Cerebellar nuclear complex (tissue), 1 donor: ENCODE data around the gene TMEM141.
"Not testable (repeated sequence)": the region's sequence is repeated elsewhere in the genome, so short reads cannot be mapped to it uniquely, and the experiment has no call there.

Experiments
- DNase-seq, 2 experiments: peaks; one replicate each; lab custom pipeline; 2025; lab: John Stamatoyannopoulos, UW

Gene TMEM141

DNA sequence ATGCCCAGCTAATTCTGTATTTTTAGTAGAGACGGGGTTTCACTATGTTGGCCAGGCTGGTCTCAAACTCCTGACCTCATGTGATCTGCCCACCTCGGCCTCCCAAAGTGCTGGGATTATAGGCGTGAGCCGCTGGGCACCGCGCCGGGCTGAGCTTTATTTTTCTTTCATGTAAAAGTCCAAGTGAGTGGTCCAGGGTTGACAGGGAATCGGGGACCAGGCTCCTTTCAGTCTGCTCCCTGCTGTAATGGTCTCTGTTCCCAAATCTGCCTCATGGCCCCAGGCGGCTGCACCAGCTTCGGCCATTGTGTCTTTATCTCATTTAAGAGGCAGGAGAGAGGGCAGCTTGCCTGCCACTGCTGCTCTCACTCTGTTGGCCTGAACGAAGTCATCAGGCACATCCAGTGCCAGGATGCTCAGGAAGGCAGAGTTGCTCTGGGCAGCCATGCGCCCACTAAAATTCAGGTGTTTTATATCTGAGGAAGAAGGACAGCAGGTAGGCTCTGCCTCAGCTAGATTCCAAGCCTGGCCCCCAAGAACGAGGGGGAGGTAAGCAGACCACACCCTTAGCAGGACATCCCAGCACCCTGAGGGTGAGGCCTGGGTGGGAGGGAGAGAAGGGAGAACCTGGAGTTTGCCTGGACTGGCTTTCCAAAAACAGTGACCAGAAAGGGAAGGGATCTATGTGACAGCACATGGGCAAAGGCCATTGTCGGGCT lies 3.3 kb downstream of the TMEM141 start:
- DNase-seq = no peak

DNA sequence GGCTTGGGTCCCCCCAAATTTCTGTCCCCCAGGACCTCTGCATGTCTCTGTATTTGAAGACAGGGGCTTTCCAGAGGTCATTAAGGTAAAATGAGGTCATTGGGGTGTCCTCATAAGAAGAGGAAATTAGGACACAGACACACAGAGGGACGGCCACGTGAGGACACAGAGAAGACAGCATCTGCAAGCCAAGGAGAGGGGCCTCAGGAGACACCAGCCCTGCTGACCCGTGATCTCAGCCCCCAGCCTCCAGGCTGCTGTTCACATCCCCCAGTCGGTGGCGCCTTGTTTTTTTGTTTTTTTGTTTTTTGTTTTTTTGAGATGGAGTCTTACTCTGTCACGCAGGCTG lies 3.8 kb downstream of the TMEM141 start:
- DNase-seq = no peak

DNA sequence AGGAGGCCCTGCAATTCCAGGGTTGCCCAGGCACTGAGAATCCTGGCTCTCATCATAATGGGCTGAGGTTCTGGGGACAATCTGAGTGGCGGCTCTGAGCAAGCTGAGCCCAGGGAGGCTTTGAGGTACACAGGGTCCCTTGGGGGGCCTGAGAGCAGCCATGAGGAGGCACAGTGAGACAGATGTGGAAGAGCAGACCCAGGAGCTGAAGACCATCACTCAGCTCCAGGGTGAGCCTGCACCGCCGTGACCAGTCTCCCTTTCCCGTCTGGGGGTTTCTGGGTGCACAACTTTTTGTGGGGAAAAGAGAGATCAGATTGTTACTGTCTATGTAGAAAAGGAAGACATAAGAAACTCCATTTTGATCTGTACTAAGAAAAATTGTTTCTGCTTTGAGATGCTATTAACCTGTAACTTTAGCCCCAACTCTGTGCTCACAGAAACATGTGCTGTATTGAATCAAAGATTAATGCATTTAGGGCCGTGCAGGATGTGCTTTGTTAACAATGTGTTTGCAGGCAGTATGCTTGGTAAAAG lies 5.2 kb downstream of the TMEM141 start, which contains the start of gene CCDC183:
Gene CCDC183, plus strand, starts transcription at position 101 of the 537 bp plus-strand sequence. Its CDS starts 60 bp downstream, at position 161.
- DNase-seq = no peak

DNA sequence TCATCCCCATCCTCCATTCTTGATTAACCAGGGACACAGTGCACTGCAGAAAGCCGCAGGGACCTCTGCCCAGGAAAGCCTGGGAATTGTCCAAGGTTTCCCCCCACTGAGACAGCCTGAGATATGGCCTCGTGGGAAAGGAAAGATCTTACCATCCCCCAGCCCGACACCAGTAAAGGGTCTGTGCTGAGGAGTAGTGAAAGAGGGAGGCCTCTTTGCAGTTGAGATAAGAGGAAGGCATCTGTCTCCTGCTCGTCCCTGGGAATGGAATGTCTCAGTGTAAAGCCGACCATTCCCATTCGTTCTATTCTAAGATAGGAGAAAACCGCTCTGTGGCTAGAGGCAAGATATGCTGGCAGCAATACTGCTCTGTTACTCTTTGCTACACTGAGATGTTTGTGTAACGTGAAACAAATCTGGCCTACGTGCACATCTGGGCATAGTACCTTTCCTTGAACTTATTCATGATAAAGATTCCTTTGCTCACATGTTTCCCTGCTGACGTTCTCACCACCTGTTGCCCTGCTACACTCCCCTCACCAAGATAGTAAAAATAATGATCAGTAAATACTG lies 5.7 kb downstream of the TMEM141 start:
- DNase-seq = not testable (repeated sequence)

DNA sequence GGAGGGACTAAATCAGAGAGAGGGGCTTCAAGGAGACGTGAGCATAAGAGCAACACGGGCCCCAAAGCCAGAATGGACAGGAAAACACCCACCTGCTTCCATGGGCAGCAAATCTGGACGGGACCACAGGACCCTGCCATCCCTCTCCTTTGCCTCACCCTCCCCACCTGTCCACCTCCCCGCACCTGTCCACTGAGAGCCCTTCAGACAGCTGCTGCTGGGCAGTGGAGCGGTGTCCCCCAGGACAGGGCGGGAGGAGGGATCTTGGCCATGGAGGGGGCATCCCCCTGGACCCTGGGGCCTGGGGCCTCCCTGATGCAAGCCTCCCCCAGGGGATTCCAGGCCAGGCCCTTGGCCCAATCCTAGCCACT lies 7.5 kb downstream of the TMEM141 start:
- no peak for DNase-seq

DNA sequence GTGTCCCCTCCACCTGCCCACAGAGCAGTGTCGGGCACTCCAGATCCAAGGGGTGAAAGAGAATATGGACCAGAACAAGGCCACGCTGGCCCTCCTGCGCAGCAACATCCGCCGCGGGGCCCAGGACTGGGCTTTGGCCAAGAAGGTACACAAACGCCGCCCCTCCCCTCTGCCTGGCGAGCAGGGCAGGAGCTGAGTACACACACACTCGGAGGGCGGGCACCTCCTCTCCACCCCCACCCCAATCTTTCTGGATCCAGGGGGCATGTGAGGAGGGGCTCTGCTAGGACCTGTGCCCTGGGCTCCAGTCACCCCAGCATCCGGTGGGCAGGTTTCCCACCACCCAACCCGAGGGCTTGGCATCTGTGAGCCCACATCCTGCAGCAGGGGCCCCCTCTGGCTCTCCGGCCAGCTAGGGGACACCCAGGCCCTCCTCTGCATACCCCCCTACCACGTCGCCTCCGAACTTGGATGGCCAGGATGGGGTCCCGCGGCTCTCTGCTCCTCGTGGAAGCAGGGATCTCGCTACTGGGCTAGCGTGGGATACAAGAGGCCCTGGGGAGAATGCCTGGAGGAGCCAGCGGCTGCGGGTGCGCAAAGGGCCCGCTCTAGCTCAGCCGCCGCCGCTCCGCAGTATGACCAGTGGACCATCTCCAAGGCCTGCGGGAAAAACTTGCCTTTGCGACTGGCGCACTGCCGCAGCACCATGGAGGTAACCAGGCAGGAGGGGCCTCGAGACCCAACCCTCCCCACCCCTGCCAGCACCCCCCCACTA lies 8.1 kb downstream of the TMEM141 start:
- DNase-seq = no peak

DNA sequence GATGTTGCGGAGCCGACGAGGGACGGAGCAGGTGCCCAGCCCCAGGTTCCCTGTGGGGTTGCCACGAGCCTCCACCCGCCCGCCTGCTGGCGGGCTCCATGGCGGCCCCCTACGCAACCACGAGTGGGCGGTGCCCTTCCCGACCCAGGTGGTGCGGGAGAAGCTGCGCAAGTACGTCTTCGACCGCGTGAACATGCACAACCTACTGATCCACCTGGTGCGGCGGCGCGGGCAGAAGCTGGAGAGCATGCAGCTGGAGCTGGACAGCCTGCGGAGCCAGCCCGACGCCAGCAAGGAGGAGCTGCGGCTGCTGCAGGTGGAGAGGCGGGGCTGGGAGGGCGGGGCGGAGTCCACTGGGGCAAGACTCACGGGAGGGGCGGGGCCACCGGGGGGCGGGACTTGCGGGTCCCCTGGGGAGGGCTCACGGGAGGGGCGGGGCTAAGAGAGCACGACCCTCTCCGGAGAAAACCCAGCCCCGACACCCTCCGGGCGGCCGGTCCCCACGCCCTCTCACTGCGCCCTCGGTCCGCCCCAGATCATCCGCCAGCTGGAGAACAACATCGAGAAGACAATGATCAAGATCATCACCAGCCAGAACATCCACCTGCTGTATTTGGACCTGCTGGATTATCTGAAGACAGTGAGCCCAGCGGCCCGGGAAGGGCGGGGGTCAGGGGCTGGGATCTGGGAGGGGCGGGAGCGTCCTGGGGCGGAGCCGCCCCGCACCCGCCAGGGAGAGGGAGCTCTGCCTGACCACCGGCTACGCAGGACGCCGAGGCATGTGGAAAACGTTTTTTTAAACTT lies 8.9 kb downstream of the TMEM141 start:
- peak in 1 of 2 experiments; percentile 54 for DNase-seq

DNA sequence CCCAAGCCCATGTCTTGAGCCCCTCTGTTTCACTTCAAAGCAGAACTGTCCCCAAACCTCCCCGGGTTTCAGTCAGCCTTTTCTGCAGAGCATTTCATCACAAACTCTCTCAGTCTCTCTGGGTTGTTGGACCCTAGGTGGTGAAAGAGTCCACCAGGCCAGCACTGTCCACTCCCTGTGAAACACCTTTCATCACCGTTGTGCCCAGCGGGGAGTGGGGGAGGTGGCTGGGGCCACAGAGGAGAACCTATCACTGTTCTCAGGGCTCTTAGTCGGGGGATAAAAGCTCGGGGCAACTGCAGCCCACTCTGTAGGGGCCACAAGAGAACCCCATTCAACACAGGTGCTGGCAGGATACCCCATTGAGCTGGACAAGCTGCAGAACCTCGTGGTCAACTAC lies 11.2 kb downstream of the TMEM141 start:
- DNase-seq = no peak

DNA sequence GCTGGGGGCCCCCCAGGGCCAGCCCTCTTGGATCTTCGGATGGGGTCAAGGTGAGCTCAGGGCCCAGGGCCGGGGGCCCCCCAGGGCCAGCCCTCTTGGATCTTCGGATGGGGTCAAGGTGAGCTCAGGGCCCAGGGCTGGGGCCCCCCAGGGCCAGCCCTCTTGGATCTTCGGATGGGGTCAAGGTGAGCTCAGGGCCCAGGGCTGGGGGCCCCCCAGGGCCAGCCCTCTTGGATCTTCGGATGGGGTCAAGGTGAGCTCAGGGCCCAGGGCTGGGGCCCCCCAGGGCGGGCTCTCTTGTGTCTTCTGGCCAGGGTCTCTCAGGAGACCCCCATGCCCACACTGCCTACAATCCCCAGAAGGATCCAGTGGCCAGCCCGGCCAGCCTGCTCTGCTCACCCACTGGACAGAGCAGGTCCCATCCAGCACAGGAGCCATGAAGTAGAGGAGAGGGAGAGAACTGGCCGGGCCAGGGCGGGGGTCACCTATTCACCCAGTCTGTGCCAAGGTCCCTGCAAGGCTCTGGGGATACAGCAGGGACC lies 11.9 kb downstream of the TMEM141 start:
- not testable (repeated sequence) for DNase-seq

DNA sequence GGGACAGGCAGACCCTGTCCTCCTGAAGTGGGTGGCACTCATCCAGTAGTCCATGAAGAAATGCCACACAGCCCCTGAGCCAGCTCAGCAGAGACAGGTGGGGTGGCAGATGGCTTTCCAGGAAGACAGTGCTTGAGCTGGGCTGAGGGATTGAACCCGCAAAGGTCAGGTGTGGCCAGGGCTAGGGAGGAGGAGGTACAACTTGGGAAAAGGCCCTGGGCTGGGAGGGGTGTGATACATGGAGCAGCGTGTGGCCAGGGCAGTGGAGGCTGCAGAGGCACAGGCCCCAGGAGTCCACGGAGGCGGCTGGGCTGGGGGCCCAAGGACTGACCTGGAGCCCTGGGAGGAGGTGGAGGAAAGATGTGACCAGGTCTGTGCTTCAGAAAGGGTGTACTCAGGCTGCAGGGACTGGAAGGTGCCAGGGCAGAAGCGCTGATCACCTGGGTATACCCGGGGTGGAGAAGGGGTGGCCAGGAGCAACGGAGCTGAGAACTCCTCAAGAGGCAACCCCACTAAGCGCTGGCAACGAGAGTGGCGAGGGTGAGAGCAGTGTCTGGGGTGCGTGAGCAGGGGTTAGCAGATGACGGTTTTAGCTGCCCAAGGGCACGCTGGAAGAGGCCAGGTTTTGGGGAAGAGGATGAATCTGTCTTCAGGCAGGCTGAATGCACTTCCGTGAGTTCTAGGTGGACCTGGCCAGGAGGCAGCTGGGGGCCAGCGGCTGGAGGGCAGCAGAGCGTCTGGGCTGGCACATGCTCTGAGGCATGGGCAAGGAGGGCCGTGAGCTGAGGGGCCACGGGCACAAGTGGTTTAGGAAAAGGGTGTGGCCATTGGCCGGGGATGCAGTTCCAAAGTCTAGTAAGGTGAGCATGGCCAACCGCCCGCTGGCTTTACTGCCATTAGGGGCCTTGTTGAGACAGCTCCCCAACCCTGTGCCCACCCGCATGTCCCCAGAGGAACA lies 12.7 kb downstream of the TMEM141 start:
- no peak for DNase-seq

DNA sequence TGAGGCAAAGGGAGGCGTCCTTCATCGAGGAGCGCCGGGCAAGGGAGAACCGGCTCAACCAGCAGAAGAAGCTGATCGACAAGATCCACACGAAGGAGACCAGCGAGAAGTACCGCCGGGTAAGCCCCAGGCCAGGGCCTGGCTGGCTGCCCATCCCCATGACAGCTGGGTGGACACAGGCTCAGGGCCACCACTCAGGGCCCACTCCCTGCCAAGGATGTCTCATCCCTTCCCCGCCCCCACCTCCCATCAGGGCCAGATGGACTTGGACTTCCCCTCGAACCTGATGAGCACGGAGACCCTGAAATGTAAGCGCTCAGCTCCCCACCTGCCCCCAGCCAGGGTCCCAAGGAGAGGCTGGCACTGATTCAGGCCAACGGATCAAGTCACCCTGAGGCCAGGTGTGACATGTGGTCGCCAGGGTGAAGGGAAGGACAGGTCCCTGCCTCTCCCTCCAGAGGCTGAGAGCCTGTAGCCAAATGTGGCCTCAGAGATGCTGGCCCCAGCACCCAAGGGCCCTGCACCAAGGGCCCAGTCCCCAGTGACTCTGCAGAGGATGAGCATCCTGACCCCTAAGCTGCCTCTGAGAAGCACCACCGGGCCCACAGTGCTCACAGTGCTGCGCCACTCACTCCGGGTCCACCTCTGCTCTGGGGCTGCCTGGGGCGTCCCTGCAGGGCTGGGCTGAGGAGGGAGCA lies 13.5 kb downstream of the TMEM141 start:
- DNase-seq = no peak

DNA sequence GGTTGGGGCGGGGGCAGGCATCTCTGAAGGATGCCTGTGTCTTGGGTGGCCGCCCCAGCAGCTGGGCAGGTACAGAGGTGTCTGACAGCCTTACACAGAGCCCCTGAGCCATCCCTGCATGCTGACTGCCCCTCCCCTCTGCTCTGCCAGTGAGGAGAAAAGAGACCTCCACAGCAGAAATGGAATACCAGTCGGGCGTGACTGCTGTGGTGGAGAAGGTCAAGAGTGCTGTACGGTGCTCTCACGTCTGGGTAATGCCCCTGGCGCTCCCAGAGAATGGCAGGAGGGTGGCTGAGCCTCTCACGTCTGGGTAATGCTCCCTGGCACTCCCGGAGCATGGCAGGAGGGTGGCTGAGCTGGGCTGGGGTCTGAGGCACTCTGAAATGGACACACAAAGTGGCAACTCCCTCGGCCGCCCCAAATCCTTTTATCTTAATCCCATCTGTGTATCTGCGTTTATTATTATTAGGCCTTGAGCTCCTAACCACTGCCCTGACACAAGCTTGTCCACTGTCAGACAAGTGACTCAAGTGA lies 14.1 kb downstream of the TMEM141 start:
- DNase-seq = no peak

DNA sequence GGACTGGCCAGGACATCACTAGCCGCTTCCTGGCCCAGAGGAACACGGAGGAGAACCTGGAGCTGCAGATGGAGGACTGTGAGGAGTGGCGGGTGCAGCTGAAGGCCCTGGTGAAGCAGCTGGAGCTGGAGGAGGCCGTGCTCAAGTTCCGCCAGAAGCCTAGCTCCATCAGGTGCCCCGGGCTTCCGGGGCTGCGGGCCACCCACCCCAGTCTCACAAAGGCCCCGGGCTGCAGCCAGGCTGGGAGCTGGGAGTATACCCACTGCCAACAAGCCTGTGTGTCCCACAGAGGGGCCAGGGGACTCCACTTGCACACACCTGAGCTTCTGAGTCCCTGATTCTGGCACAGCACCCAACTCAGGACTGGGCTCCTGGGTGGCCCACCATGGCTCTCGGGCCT lies 14.9 kb downstream of the TMEM141 start:
- DNase-seq = no peak

DNA sequence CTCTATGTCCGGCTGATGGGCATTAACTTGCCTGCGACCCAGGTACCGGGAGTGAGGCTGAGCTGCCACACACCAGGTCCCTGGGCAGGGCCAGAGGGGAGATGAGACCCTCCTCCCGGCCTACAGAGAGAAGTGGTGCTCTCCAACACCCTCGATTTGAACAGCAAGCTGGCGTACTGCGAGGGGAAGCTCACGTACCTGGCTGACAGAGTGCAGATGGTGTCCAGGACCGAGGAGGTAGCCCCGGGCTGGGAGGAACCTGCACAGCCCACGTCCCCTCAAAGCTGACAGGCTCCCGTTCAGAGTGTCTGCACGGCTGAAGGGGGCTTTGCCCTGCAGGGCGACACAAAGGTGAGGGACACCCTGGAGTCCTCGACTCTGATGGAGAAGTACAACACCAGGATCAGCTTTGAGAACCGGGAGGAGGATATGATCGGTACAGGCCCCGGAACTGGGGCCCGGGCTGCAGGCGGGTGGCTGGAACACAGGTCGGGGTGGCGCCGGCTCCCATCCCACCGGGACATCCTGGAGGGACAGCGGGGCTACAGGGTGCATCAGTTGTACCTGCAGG lies 15.6 kb downstream of the TMEM141 start:
- no peak for DNase-seq

DNA sequence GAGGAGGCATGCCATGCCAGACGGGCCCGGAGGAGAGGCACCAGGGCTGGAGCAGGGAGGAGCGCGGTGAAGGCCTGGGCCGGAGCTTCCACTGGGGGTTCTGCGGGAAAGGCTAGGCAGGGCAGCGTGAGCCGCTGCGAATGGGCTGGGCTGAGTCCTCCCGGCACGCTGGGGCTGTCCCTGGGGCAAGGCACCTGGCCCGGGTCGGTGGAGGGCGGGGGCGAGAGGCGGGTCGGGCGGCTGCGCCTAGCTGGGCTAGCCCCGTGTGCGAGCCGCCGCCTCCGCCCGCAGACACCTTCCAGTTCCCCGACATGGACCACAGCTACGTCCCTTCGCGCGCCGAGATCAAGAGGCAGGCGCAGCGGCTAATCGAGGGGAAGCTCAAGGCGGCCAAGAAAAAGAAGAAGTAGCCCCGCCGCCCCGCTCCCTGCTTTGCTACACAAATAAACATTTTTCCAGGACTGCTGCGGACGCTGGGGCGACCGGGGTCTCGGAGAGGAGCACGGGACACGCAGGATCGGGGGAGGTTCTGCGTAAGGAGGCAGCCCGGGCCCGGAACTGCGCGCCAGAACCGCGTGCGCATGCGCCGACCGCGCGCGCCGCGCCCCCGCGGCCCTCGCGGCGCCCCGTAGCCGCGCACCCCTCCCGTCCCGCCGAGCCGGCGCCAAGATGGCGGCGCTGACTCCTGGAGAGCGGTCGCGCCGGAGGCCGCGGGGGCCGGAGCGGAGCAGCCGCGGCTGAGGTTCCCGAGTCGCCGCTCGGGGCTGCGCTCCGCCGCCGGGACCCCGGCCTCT lies 16.3 kb downstream of the TMEM141 start, which contains the start of gene RABL6:
Gene RABL6, plus strand, starts transcription at position 668 of the 794 bp plus-strand sequence. CDS start 249 bp downstream, outside the sequence.
- no peak for DNase-seq

DNA sequence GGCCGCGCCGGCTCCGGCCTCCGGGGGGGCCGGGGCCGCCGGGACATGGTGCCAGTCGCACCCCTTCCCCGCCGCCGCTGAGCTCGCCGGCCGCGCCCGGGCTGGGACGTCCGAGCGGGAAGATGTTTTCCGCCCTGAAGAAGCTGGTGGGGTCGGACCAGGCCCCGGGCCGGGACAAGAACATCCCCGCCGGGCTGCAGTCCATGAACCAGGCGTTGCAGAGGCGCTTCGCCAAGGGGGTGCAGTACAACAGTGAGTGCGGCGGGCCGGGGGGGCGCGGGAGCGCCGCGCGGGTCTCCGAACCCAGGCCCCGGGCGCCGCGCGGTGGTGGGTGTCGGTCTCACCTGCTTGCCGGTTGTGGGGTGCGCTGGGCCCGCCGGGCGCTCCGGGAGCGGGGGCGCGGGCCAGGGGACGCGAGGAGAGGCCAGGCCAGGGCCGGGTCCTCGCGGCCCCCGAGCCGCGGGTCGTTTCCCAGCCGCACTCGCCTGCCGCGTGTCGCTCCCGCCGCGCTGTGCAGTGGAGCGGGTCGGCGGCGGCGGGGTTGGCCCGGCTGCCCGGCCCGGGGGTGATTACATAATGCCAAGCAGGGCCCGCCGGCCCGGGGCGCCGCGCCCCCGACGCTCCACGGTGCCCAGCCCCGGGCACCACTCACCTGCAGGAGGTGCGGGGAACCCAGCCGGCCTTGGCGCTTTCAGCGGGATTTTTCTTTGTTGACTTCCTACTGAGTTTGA lies 17.1 kb downstream of the TMEM141 start:
- no peak for DNase-seq

DNA sequence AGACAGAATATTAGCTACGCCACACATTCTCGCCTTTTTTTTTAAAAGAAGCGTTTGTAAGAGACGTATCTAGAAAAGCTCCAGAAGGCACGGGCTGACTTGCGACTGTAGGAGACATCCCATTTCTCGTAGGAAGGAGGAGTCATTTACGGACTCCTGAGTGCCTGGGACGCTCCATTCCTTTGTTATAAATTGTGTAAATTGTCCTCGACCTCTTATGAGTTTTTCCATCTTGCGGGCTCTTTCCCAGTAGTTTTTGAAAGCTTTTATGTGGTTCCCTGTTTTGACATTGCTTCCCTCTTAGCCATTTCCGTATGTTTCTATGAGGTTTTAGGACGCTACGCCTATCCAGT lies 17.6 kb downstream of the TMEM141 start:
- no peak for DNase-seq
